Endothelial cell of hepatic sinusoid (primary cell): ENCODE data around the gene MAP1S.

Experiments
- in situ Hi-C: cut with HindIII; loops from 2 replicates; pipeline ENCODE4 v1.10.0; 2017; ENCODE audit warnings: low sequenced_read_pairs

Gene MAP1S

GRCh38 chr19:17733127-17733526 lies 13.8 kb downstream of the MAP1S start:
- in situ Hi-C loops: no loop called here

GRCh38 chr19:17734146-17734545 lies 14.9 kb downstream of the MAP1S start:
- in situ Hi-C loops: no loop called here

GRCh38 chr19:17735410-17735809 lies 16.1 kb downstream of the MAP1S start:
- in situ Hi-C loops: no loop called here

GRCh38 chr19:17737690-17738153 lies 18.4 kb downstream of the MAP1S start:
- in situ Hi-C loops: no loop called here

- in situ Hi-C loops: no loop called here
These were observed 20.0 kb downstream of the MAP1S start for GRCh38 chr19:17739121-17739875.

GRCh38 chr19:17741456-17741855 lies 22.2 kb downstream of the MAP1S start:
- in situ Hi-C loops: no loop called here

- in situ Hi-C loops: no loop called here
These were observed 24.7 kb downstream of the MAP1S start for GRCh38 chr19:17743874-17744580.

- in situ Hi-C loops: no loop called here
These were observed 28.2 kb downstream of the MAP1S start for GRCh38 chr19:17747205-17748098.

- in situ Hi-C loops: no loop called here
These were observed 29.8 kb downstream of the MAP1S start for GRCh38 chr19:17748884-17749638.

- in situ Hi-C loops: no loop called here
These were observed 30.6 kb downstream of the MAP1S start for GRCh38 chr19:17749912-17750317.

- in situ Hi-C loops: no loop called here
These were observed 32.0 kb downstream of the MAP1S start, which contains the start of gene FCHO1 for GRCh38 chr19:17751103-17751911. Gene FCHO1, plus strand, starts transcription at chr19:17751477. Its CDS starts 3,688 bp downstream, at chr19:17755165.

GRCh38 chr19:17751912-17752273 lies 32.6 kb downstream of the MAP1S start:
- in situ Hi-C loops: no loop called here

- in situ Hi-C loops: no loop called here
These were observed 33.8 kb downstream of the MAP1S start for GRCh38 chr19:17752865-17753639.

GRCh38 chr19:17753976-17754375 lies 34.7 kb downstream of the MAP1S start:
- in situ Hi-C loops: no loop called here

GRCh38 chr19:17754634-17755442 lies 35.6 kb downstream of the MAP1S start:
- in situ Hi-C loops: no loop called here

- in situ Hi-C loops: no loop called here
These were observed 36.2 kb downstream of the MAP1S start for GRCh38 chr19:17755443-17755890.

GRCh38 chr19:17755977-17756670 lies 36.8 kb downstream of the MAP1S start:
- in situ Hi-C loops: no loop called here
